Activated naive CD4-positive, alpha-beta T cell treated with anti-CD3 and anti-CD28 coated beads, Interleukin-2, amount 50 U/mL, for 72 hours (primary cell): ENCODE results near the gene PUM1. TPM values are rescaled to one million over a fixed set of nuclear protein-coding genes. Genes with fewer than 3 reads are reported as not detected.
A peak's percentile ranks its signal among the peaks of the same experiment; 100 is the strongest.
"Not testable (repeated sequence)": the region's sequence is repeated elsewhere in the genome, so short reads cannot be mapped to it uniquely, and the experiment has no call there.

Experiments
- ATAC-seq, 2 donors: fragments of 150-1000 bp; cut with Tn5 transposase; 2 replicates each; pipeline ENCODE4 v1.10.0; 2021; ENCODE audit warnings: mild to moderate bottlenecking in 2 of 2, moderate library complexity in 2 of 2
- DNase-seq, 2 donors: peaks; one replicate each; pipeline ENCODE4 v3.0.0; 2021 to 2022; ENCODE audit warnings: low spot score in 2 of 2
- H3K27ac Mint-ChIP-seq, 2 donors: one replicate each; pipeline ENCODE4 v1.8.0; 2022; ENCODE audit warnings: mild to moderate bottlenecking in 2 of 2, mixed read lengths in 2 of 2
- H3K36me3 Mint-ChIP-seq, 2 donors: one replicate each; pipeline ENCODE4 v1.8.0; 2022; ENCODE audit warnings: mixed read lengths in 2 of 2
- H3K9me3 Mint-ChIP-seq, 2 donors: one replicate each; pipeline ENCODE4 v1.8.0; 2022; ENCODE audit warnings: mixed read lengths in 2 of 2
- total RNA-seq, 2 donors: library from RNA; stranded (reverse); gene quantifications; one replicate each; pipeline ENCODE4 v1.2.3, GENCODE V29; 2022

PUM1 gene
- total RNA-seq, 2 donors from 2014 or later: 107 to 118 TPM

- DNase-seq (no peak), ATAC-seq (peak in 1 of 2 donors; percentile 22)
- peak overlapping the region in 1 of 2 donors; percentile 72 for H3K27ac Mint-ChIP-seq
- H3K9me3 Mint-ChIP-seq: no peaks in the 10 kb centered on the region
- H3K36me3 Mint-ChIP-seq: peaks cover 16 to 58% of the 10 kb centered on the region in 2 donors
Observed at GRCh38 chr1:30991862-30992606, 73.5 kb downstream of the PUM1 start.

GRCh38 chr1:30990591-30990990 lies 74.9 kb downstream of the PUM1 start:
- Mint-ChIP-seq H3K9me3 (no peaks in the 10 kb centered on the region), H3K36me3 (peaks cover 16 to 50% of the 10 kb centered on the region in 2 donors), H3K27ac (peak overlapping the region in 1 of 2 donors; percentile 48)
- DNase-seq (no peak), ATAC-seq (no peak)

GRCh38 chr1:30988045-30988444 lies 77.5 kb downstream of the PUM1 start:
- no peak for DNase-seq
- Mint-ChIP-seq H3K27ac (no peak overlapping the region), H3K36me3 (peaks cover 12 to 41% of the 10 kb centered on the region in 2 donors), H3K9me3 (no peaks in the 10 kb centered on the region)
- no peak for ATAC-seq

- DNase-seq (no peak), ATAC-seq (no peak)
- no peak overlapping the region for H3K27ac Mint-ChIP-seq
- H3K36me3 Mint-ChIP-seq: peaks cover 12 to 43% of the 10 kb centered on the region in 2 donors
- no peaks in the 10 kb centered on the region for H3K9me3 Mint-ChIP-seq
Observed at GRCh38 chr1:30986755-30987154, 78.8 kb downstream of the PUM1 start.

GRCh38 chr1:30984991-30985503 lies 80.5 kb downstream of the PUM1 start:
- peak overlapping the region in 1 of 2 donors; percentile 84 for H3K27ac Mint-ChIP-seq
- ATAC-seq (no peak), DNase-seq (no peak)
- no peaks in the 10 kb centered on the region for H3K9me3 Mint-ChIP-seq
- peaks cover 4 to 39% of the 10 kb centered on the region in 2 donors for H3K36me3 Mint-ChIP-seq

GRCh38 chr1:30984165-30984889 lies 81.2 kb downstream of the PUM1 start:
- ATAC-seq (no peak), DNase-seq (no peak)
- Mint-ChIP-seq H3K36me3 (peaks cover 8 to 40% of the 10 kb centered on the region in 2 donors), H3K9me3 (no peaks in the 10 kb centered on the region), H3K27ac (peak overlapping the region in 1 of 2 donors; percentile 4)

DNA sequence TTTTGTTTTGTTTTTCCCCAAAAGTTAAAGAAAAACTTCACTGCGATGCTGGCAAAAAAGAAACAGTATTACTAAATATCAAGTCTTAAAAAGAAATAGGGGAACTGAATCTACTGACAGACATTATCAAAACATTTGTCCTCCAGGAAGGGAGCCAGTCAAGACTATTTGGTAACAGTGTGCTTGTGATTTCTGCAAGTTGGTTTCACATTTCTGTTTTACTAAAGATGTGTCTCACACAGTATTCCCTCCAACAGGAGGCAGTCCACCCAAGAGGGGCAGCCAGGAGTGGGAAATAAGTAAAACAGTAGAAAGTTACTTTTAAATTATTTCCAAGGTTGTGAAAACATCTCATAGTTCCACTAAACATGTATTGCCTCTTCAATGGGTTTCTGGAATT lies 82.6 kb downstream of the PUM1 start:
- Mint-ChIP-seq H3K27ac (peak overlapping the region in 1 of 2 donors; percentile 50), H3K9me3 (no peaks in the 10 kb centered on the region), H3K36me3 (peaks cover 10 to 42% of the 10 kb centered on the region in 2 donors)
- no peak for ATAC-seq
- no peak for DNase-seq

- ATAC-seq (no peak), DNase-seq (no peak)
- Mint-ChIP-seq H3K9me3 (no peaks in the 10 kb centered on the region), H3K27ac (peak overlapping the region in 1 of 2 donors; percentile 50), H3K36me3 (peaks cover 10 to 42% of the 10 kb centered on the region in 2 donors)
Observed at GRCh38 chr1:30982431-30982830, 83.1 kb downstream of the PUM1 start.

- DNase-seq (no peak), ATAC-seq (no peak)
- Mint-ChIP-seq H3K36me3 (peaks cover 10 to 46% of the 10 kb centered on the region in 2 donors), H3K9me3 (no peaks in the 10 kb centered on the region), H3K27ac (peak overlapping the region in 1 of 2 donors; percentile 56)
Observed at GRCh38 chr1:30981172-30981571, 84.3 kb downstream of the PUM1 start.

DNA sequence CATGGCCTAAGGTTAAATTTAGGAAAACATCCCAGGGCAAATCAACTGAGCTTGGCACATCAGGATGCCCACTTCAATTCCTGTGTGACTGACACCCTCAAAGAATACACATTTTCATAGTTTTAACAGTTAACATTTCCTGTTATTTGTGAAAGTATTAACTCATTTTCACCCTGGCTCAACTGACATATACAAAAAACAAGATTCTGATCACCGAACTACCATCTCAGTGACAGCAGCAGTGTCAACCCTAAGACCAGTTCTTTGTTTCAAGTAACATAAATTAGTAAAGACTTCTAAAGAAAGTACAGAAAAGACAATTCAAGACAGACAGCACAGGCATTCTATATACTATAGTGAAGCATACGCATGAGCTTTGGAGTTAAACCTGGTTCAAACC lies 88.0 kb downstream of the PUM1 start:
- DNase-seq (no peak), ATAC-seq (peak in 1 of 2 donors; percentile 56)
- Mint-ChIP-seq H3K9me3 (no peaks in the 10 kb centered on the region), H3K27ac (peak overlapping the region; percentile 68 to 84), H3K36me3 (peaks cover 10 to 44% of the 10 kb centered on the region in 2 donors)

GRCh38 chr1:30977105-30977504 lies 88.4 kb downstream of the PUM1 start:
- Mint-ChIP-seq H3K9me3 (no peaks in the 10 kb centered on the region), H3K36me3 (peaks cover 10 to 40% of the 10 kb centered on the region in 2 donors), H3K27ac (peak overlapping the region; percentile 68 to 84)
- DNase-seq (no peak), ATAC-seq (peak; percentile 43 to 53)

GRCh38 chr1:30976143-30976542 lies 89.4 kb downstream of the PUM1 start:
- H3K9me3 Mint-ChIP-seq: no peaks in the 10 kb centered on the region
- ATAC-seq: no peak
- peaks cover 10 to 30% of the 10 kb centered on the region in 2 donors for H3K36me3 Mint-ChIP-seq
- DNase-seq: no peak
- H3K27ac Mint-ChIP-seq: peak overlapping the region; percentile 29 to 41

- Mint-ChIP-seq H3K36me3 (peaks cover 10 to 24% of the 10 kb centered on the region in 2 donors), H3K9me3 (no peaks in the 10 kb centered on the region), H3K27ac (no peak overlapping the region)
- DNase-seq (no peak), ATAC-seq (no peak)
Observed at GRCh38 chr1:30975217-30975616, 90.3 kb downstream of the PUM1 start.

GRCh38 chr1:30974536-30974935 lies 91.0 kb downstream of the PUM1 start:
- ATAC-seq (no peak), DNase-seq (no peak)
- Mint-ChIP-seq H3K27ac (no peak overlapping the region), H3K36me3 (peaks cover 4 to 18% of the 10 kb centered on the region in 2 donors), H3K9me3 (no peaks in the 10 kb centered on the region)

- H3K27ac Mint-ChIP-seq, H3K9me3 Mint-ChIP-seq, ATAC-seq, DNase-seq: not testable (repeated sequence)
- peaks cover 0 to 19% of the 10 kb centered on the region in 2 donors for H3K36me3 Mint-ChIP-seq
Observed at GRCh38 chr1:30972349-30972748, 93.2 kb downstream of the PUM1 start.

GRCh38 chr1:30971496-30971895 lies 94.0 kb downstream of the PUM1 start:
- H3K36me3 Mint-ChIP-seq: peaks cover 0 to 24% of the 10 kb centered on the region in 2 donors

DNA sequence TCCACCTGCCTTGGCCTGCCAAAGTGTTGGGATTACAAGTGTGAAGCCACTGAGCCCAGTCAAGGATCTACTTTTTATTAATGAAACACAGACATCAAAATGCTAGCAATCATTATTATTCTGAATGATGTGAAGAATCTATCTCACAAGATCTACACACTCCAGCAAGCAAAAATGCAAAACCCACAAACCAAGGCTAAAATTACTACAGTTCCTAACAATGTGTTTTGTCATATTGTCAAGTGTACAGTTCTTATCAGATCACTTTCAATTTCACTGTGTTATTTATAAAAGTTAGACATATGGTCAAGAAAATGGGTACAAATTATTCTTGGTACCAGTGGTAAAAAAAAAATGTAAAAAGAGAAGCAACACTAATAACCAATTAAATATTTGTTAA lies 95.6 kb downstream of the PUM1 start:
- DNase-seq: no peak
- Mint-ChIP-seq H3K27ac (no peak overlapping the region), H3K36me3 (peaks cover 3 to 19% of the 10 kb centered on the region in 2 donors), H3K9me3 (no peaks in the 10 kb centered on the region)
- no peak for ATAC-seq

More at GRCh38 chr1:30971496-30971895, 94.0 kb downstream of the PUM1 start:
- Mint-ChIP-seq H3K27ac (peak overlapping the region in 1 of 2 donors; percentile 74), H3K9me3 (no peaks in the 10 kb centered on the region)
- ATAC-seq (no peak), DNase-seq (no peak)
